Fibroblast of lung (primary cell): ENCODE measurements around the gene CPNE6. TPM values are rescaled to one million over a fixed set of nuclear protein-coding genes. Genes with fewer than 3 reads are reported as not detected.

Source experiments
- DNase-seq, 2 donors: peaks; one replicate each; pipeline versions ENCODE4 v3.0.0 to v3.0.0-alpha.2; 2010; ENCODE audit warnings: low read depth in 2 of 2
- H2AFZ ChIP-seq: 2 replicates; pipeline ENCODE4 v1.5.1; 2012; ENCODE audit warnings: low read length, control low read depth, inconsistent platforms
- H3K27ac ChIP-seq: 2 replicates; pipeline ENCODE4 v1.5.1; 2011; ENCODE audit warnings: low read length, control low read depth; ENCODE audit not compliant: insufficient read depth
- H3K27me3 ChIP-seq: 2 replicates; pipeline ENCODE4 v1.5.1; 2011; ENCODE audit warnings: mild to moderate bottlenecking, low read length; ENCODE audit not compliant: control insufficient read depth, insufficient read depth
- H3K36me3 ChIP-seq: 2 replicates; pipeline ENCODE4 v1.5.1; 2011; ENCODE audit warnings: low read length; ENCODE audit not compliant: control insufficient read depth, insufficient read depth
- H3K4me1 ChIP-seq: 2 replicates; pipeline ENCODE4 v1.5.1; 2011; ENCODE audit warnings: low read length; ENCODE audit not compliant: control insufficient read depth, insufficient read depth; ENCODE audit errors: extremely low read depth
- H3K4me2 ChIP-seq: 2 replicates; pipeline ENCODE4 v1.5.1; 2011; ENCODE audit warnings: low read length, control low read depth; ENCODE audit not compliant: insufficient read depth; ENCODE audit errors: extremely low read depth
- H3K4me3 ChIP-seq, 4 experiments: fragments of 200-600 bp in 1 of 4; sonication (generic) in 1 of 4; replicated peaks in 1 of 4; 2 replicates each; pipeline ENCODE4 v1.5.1; 2011 to 2016; ENCODE audit warnings: low read length in 4 of 4, low read depth in 3 of 4, mild to moderate bottlenecking in 3 of 4, control low read depth in 2 of 4, inconsistent platforms in 1 of 4, mixed read lengths in 1 of 4; ENCODE audit not compliant: insufficient read depth in 1 of 4; ENCODE audit errors: control extremely low read depth in 1 of 4
- H3K79me2 ChIP-seq: 2 replicates; pipeline ENCODE4 v1.5.1; 2012; ENCODE audit warnings: mild to moderate bottlenecking, low read length, inconsistent platforms; ENCODE audit not compliant: control insufficient read depth, insufficient read depth
- H3K9ac ChIP-seq: 2 replicates; pipeline ENCODE4 v1.5.1; 2011; ENCODE audit warnings: mild to moderate bottlenecking, low read length, control low read depth; ENCODE audit not compliant: insufficient read depth
- H3K9me3 ChIP-seq: 2 replicates; pipeline ENCODE4 v1.5.1; 2012; ENCODE audit warnings: low read depth, low read length; ENCODE audit not compliant: control insufficient read depth, insufficient read depth
- H4K20me1 ChIP-seq: 2 replicates; pipeline ENCODE4 v1.5.1; 2011; ENCODE audit warnings: low read length; ENCODE audit not compliant: control insufficient read depth, insufficient read depth; ENCODE audit errors: extremely low read depth
- EZH2 ChIP-seq: IDR thresholded peaks from 2 replicates; pipeline ENCODE4 v1.5.1; 2012; ENCODE audit warnings: low read length, control low read depth, mild to moderate bottlenecking; ENCODE audit errors: missing control alignments
- polyA plus RNA-seq, 2 donors: library from polyadenylated mRNA; depleted of rRNA in 1 of 2; stranded (reverse) in 1 of 2; unstranded in 1 of 2; fragments of >200 nt; gene quantifications; 2 replicates each; pipeline ENCODE4 v1.2.1, GENCODE V29; 2011 to 2012; ENCODE audit warnings: missing spikeins in 1 of 2
- total RNA-seq: library from RNA; depleted of rRNA; stranded (reverse); fragments of >200 nt; gene quantifications from 2 replicates; pipeline ENCODE4 v1.2.1, GENCODE V29; 2014
- TF ChIP-seq, protein P1 (sequence below), 2 donors: IDR thresholded peaks in 1 of 2; conservative IDR thresholded peaks in 1 of 2; 1 replicate in 1 of 2; 2 replicates in 1 of 2; pipeline ENCODE4 v1.5.1; 2011 to 2012; ENCODE audit warnings: low read length in 2 of 2, control low read depth in 1 of 2, inconsistent platforms in 1 of 2, low read depth in 1 of 2, mild to moderate bottlenecking in 1 of 2

CPNE6 gene
- total and polyA plus RNA-seq, 2 donors (not counting 1 experiment from before 2014, with no cell fraction given): not detected

- no peak overlapping the region for H3K4me3 ChIP-seq
- no peaks in the 10 kb centered on the region for H4K20me1 ChIP-seq
- H3K9me3 ChIP-seq: no peaks in the 10 kb centered on the region
- no peak for DNase-seq
- no peaks in the 10 kb centered on the region for H3K36me3 ChIP-seq
- no peaks in the 10 kb centered on the region for H3K79me2 ChIP-seq
- H3K4me1 ChIP-seq: peaks cover 3% of the 10 kb centered on the region
- peaks cover 24% of the 10 kb centered on the region for H3K27me3 ChIP-seq
- TF ChIP-seq, protein P1, sequence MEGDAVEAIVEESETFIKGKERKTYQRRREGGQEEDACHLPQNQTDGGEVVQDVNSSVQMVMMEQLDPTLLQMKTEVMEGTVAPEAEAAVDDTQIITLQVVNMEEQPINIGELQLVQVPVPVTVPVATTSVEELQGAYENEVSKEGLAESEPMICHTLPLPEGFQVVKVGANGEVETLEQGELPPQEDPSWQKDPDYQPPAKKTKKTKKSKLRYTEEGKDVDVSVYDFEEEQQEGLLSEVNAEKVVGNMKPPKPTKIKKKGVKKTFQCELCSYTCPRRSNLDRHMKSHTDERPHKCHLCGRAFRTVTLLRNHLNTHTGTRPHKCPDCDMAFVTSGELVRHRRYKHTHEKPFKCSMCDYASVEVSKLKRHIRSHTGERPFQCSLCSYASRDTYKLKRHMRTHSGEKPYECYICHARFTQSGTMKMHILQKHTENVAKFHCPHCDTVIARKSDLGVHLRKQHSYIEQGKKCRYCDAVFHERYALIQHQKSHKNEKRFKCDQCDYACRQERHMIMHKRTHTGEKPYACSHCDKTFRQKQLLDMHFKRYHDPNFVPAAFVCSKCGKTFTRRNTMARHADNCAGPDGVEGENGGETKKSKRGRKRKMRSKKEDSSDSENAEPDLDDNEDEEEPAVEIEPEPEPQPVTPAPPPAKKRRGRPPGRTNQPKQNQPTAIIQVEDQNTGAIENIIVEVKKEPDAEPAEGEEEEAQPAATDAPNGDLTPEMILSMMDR (conservative IDR thresholded peaks at IDR 0.05 in 1 of 2, IDR thresholded peaks at IDR 0.05 in 1 of 2; ENCODE audit: low read depth in 1 of 2, low read length in 2 of 2): no peak
- TF ChIP-seq EZH2: no peak
- H3K9ac ChIP-seq: no peak overlapping the region
- no peak overlapping the region for H3K27ac ChIP-seq
- H3K4me2 ChIP-seq: no peak overlapping the region
- H2AFZ ChIP-seq: no peak overlapping the region
Observed at GRCh38 chr14:24078146-24078545, 6.8 kb downstream of the CPNE6 start.

GRCh38 chr14:24079491-24080141 lies 8.3 kb downstream of the CPNE6 start:
- Histone ChIP-seq H3K79me2 (no peaks in the 10 kb centered on the region), H3K9me3 (no peaks in the 10 kb centered on the region), H3K9ac (no peak overlapping the region), H3K4me3 (no peak overlapping the region), H2AFZ (no peak overlapping the region), H3K36me3 (no peaks in the 10 kb centered on the region), H4K20me1 (no peaks in the 10 kb centered on the region), H3K4me2 (no peak overlapping the region), H3K27ac (no peak overlapping the region), H3K27me3 (peaks cover 26% of the 10 kb centered on the region), H3K4me1 (peaks cover 3% of the 10 kb centered on the region)
- no peak for DNase-seq
- TF ChIP-seq, protein P1 (conservative IDR thresholded peaks at IDR 0.05 in 1 of 2, IDR thresholded peaks at IDR 0.05 in 1 of 2; ENCODE audit: low read depth in 1 of 2, low read length in 2 of 2): no peak
- no peak for TF ChIP-seq EZH2

DNA sequence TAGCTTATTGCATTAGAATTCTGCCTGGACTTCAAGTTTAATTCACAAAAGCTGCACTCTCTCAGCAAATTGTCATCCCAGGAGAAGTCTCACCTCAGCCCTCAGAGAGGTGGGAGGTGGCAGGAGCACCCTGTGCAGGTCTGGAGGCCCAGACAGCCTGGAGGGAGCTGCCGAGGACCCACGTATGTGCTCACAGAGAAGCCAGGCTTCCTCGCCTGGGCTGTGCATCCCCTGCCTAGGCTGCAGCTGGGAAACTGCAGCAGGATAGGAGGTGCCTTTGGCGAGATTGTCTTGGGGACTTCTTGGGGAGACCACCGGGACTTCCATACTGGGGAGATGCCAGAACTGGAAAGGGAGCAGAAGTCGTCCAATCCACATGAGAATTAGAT lies 8.8 kb downstream of the CPNE6 start:
- H3K9me3 ChIP-seq: no peaks in the 10 kb centered on the region
- H3K9ac ChIP-seq: no peak overlapping the region
- TF ChIP-seq, protein P1 (conservative IDR thresholded peaks at IDR 0.05 in 1 of 2, IDR thresholded peaks at IDR 0.05 in 1 of 2; ENCODE audit: low read depth in 1 of 2, low read length in 2 of 2): no peak
- TF ChIP-seq EZH2: no peak
- H3K27ac ChIP-seq: no peak overlapping the region
- no peak overlapping the region for H3K4me3 ChIP-seq
- peaks cover 3% of the 10 kb centered on the region for H3K4me1 ChIP-seq
- no peaks in the 10 kb centered on the region for H3K79me2 ChIP-seq
- H3K4me2 ChIP-seq: no peak overlapping the region
- H4K20me1 ChIP-seq: no peaks in the 10 kb centered on the region
- H2AFZ ChIP-seq: no peak overlapping the region
- peaks cover 26% of the 10 kb centered on the region for H3K27me3 ChIP-seq
- no peaks in the 10 kb centered on the region for H3K36me3 ChIP-seq
- DNase-seq: no peak
